ENCODE results near the gene LMX1A. TPM values are rescaled to one million over a fixed set of nuclear protein-coding genes. Genes with fewer than 3 reads are reported as not detected.

LMX1A gene
- total RNA-seq, 1 donor from 2014 or later: not detected

GRCh38 chr1:165395478-165395877 is 39.0 kb upstream of the LMX1A start:
- TF ChIP-seq CTCF (IDR thresholded peaks at IDR 0.05): no peak
- H3K4me1 Mint-ChIP-seq (ENCODE audit: unreplicated experiment): peaks cover 15% of the 10 kb centered on the region

GRCh38 chr1:165392634-165393571 is 36.4 kb upstream of the LMX1A start:
- H3K36me3 Mint-ChIP-seq (ENCODE audit: unreplicated experiment): no peaks in the 10 kb centered on the region
- peak; percentile 98 for TF ChIP-seq CTCF (IDR thresholded peaks at IDR 0.05)
- H3K4me1 Mint-ChIP-seq (ENCODE audit: unreplicated experiment): peaks cover 11% of the 10 kb centered on the region
- H3K9me3 Mint-ChIP-seq (ENCODE audit: unreplicated experiment): no peaks in the 10 kb centered on the region
- DNase-seq (ENCODE audit: extremely low spot score, unreplicated experiment): peak; percentile 96
- peak overlapping the region; percentile 34 for H3K4me3 Mint-ChIP-seq (ENCODE audit: unreplicated experiment)
- peak overlapping the region; percentile 41 for H3K27ac Mint-ChIP-seq (ENCODE audit: unreplicated experiment)
- peaks cover 40% of the 10 kb centered on the region for H3K27me3 Mint-ChIP-seq (ENCODE audit: unreplicated experiment)

More at GRCh38 chr1:165395478-165395877, 39.0 kb upstream of the LMX1A start:
- peaks cover 21% of the 10 kb centered on the region for H3K27me3 Mint-ChIP-seq (ENCODE audit: unreplicated experiment)
- no peak for DNase-seq (ENCODE audit: extremely low spot score, unreplicated experiment)
- H3K27ac Mint-ChIP-seq (ENCODE audit: unreplicated experiment): no peak overlapping the region
- H3K36me3 Mint-ChIP-seq (ENCODE audit: unreplicated experiment): no peaks in the 10 kb centered on the region
- H3K4me3 Mint-ChIP-seq (ENCODE audit: unreplicated experiment): no peak overlapping the region
- no peaks in the 10 kb centered on the region for H3K9me3 Mint-ChIP-seq (ENCODE audit: unreplicated experiment)

GRCh38 chr1:165389609-165390008 is 33.1 kb upstream of the LMX1A start:
- Mint-ChIP-seq H3K4me3 (ENCODE audit: unreplicated experiment) (no peak overlapping the region), H3K4me1 (ENCODE audit: unreplicated experiment) (peaks cover 9% of the 10 kb centered on the region), H3K27ac (ENCODE audit: unreplicated experiment) (no peak overlapping the region), H3K36me3 (ENCODE audit: unreplicated experiment) (no peaks in the 10 kb centered on the region), H3K9me3 (ENCODE audit: unreplicated experiment) (no peaks in the 10 kb centered on the region), H3K27me3 (ENCODE audit: unreplicated experiment) (peaks cover 65% of the 10 kb centered on the region)
- no peak for DNase-seq (ENCODE audit: extremely low spot score, unreplicated experiment)
- no peak for TF ChIP-seq CTCF (IDR thresholded peaks at IDR 0.05)

- Mint-ChIP-seq H3K27me3 (ENCODE audit: unreplicated experiment) (peaks cover 71% of the 10 kb centered on the region), H3K4me3 (ENCODE audit: unreplicated experiment) (no peak overlapping the region)
Measured at GRCh38 chr1:165387961-165388360, 31.4 kb upstream of the LMX1A start.

More at GRCh38 chr1:165387961-165388360, 31.4 kb upstream of the LMX1A start:
- no peaks in the 10 kb centered on the region for H3K9me3 Mint-ChIP-seq (ENCODE audit: unreplicated experiment)
- H3K4me1 Mint-ChIP-seq (ENCODE audit: unreplicated experiment): peaks cover 2% of the 10 kb centered on the region
- no peaks in the 10 kb centered on the region for H3K36me3 Mint-ChIP-seq (ENCODE audit: unreplicated experiment)
- TF ChIP-seq CTCF (IDR thresholded peaks at IDR 0.05): no peak
- DNase-seq (ENCODE audit: extremely low spot score, unreplicated experiment): no peak
- no peak overlapping the region for H3K27ac Mint-ChIP-seq (ENCODE audit: unreplicated experiment)

Measured in osteocyte (in vitro differentiated cells).